IPS DF 4.7 (cell line): ENCODE data around the gene NUP153.
"Not testable (repeated sequence)": the region's sequence is repeated elsewhere in the genome, so short reads cannot be mapped to it uniquely, and the experiment has no call there.

ENCODE experiments used
- DNase-seq: peaks from one replicate; pipeline ENCODE4 v3.0.0-alpha.2; 2013; ENCODE audit warnings: low spot score; ENCODE audit errors: extremely low read depth

Gene NUP153

DNA sequence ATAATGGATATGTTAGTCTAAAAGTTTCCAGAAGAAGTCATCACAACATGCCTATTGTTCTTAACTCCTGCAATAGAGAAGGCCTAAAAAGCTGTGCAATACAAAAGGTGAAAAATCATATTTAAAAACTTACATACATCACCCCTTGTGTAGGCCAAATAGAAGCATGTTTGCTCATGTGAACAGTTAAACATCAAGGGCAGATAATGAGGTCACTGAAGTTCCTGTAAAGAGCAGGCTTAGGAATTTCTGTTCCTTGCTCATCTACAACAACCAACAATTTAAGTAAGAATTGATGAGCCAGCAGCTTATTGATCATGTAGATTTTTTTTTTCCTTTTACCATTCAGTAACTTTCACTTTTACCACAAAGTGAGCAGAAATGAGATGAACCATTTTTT is 7.5 kb upstream of the NUP153 start:
- no peak for DNase-seq

GRCh38 chr6:17712576-17712975 is 5.9 kb upstream of the NUP153 start:
- no peak for DNase-seq

DNA sequence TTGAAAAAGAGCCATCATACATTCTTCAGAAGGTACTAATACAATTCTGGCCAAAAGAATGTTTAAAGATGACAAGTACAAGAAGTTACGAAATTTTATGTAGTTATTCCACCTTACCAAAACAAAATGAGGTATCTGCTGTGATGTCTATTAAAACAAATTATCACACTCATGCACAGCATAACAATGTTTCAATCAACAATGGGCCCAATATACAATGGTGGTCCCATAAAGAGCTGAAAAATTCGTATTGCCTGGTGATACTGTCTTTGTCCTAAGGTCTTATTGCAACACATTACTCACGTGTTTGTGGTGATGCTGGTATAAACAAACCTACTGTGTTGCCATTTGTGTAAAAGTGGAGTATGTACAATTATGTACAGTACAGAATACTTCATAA is 3.6 kb upstream of the NUP153 start:
- no peak for DNase-seq

DNA sequence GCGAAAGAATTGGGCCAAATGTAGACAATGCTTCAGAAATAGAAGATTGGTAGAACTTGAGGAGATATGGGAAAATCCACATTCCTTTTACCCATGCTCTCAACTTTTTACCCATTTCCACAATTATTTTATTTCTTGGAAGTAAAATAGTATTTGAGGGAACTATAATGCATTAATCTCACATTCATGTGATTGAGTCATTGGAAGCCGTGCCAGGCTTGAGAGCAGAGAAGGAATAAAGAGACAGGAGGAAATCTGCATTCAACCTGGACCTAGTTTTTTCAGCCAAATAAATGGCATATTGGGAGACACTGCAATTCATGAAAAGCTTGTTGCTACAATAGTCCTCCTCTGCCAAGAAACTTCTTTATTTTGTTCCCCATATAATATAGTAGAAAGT is 2.8 kb upstream of the NUP153 start:
- no peak for DNase-seq

- not testable (repeated sequence) for DNase-seq
Measured at GRCh38 chr6:17708035-17708434, 1.3 kb upstream of the NUP153 start.

DNA sequence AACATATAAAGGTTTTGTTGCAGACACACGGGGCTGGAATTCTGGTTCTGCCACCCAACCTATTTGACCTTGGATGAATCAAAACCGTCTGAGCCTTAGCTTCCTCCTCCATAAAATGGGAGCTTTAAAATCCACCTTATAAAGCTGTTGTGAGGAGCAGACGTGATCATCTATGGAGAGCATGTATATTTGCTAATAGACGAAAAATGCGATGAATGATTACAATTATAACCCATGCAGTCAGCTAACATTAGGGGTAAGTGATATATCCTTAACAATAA is 586 bp upstream of the NUP153 start:
- no peak for DNase-seq

DNA sequence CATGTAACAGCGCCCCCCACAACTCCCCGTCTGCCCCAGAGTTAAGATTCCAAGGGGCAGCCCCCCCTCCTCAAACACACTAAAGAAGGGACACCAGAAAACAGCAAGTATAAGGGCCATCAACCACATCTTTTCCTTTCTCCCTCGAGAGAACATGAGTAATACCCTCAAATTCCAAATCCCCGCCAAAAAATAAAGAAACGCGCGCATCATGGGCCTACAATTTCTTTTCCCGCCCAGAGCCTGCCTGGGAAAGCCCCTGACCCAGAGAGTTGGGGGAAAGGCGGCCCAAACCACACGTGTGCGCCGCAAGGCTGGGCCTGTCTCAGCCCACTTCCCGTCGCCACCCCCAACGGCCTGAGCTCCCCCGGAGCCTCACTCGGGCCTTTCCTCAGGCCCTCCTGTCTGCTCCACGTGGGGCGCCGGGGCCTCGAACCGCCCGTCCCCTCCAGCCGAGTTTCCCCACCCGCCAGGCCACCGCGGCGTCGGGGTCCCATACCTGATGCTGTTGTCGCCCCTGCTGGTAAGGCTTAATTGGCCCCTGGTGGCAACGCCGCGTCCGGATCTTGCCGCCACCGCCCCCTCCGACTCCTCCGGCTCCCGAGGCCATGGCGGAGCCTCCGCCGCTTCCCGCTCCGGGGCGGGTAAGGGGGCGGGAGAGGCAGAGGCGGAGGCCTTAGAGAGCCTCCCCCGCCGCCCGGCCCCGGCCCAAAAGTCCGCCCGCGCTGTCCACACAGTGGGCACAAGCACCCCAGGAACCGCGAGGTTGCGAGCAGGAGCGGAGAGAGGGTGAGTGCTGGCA is 746 bp downstream of the NUP153 start:
- DNase-seq: no peak

DNA sequence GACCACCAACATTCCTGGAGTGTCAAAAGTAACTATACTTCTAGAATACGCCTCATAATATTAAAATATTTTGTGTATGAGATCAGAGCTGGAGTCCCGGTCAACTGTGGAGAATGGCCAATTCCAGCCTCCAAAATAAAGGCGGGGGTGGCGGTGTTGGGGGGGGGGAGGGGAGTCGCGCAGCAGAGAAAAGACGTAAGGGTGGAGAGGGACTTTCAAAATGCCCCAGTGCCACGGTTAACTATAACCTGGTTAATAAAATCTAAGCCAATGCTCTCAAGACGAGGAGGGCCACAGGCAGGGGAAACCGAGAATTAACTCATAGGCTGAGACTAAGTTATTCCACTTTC is 1.3 kb downstream of the NUP153 start:
- DNase-seq: no peak

- no peak for DNase-seq
Measured at GRCh38 chr6:17703256-17703694, 3.5 kb downstream of the NUP153 start.

- DNase-seq: no peak
Measured at GRCh38 chr6:17700421-17701416, 6.0 kb downstream of the NUP153 start.

DNA sequence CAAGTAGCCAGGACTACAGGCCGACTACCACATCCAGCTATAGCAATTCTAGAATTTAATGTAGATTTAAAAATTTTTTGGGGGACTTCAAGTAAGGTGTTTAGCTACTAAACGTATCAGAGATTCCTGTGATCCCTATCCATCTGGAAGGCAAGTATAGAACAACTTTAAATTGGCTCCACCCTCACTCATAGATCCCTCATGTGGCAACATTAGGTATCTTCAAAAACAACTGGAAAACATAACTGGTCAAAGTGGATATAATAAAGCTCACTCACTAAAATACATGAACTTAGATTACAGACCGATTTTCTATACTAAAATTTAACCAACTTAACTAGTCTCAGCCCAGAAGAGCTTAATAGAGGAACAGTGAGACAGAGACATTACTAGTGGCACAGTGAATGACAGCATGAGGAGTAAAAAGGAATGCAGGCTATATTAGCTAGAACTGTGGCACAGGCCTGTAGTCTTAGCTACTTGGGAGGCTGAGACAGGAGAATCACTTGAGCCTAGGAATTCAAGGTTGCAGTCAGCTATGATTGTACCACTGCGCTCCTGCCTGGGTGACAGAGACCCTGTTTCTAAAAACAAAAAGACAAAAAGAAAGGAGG is 14.7 kb downstream of the NUP153 start:
- DNase-seq: no peak

DNA sequence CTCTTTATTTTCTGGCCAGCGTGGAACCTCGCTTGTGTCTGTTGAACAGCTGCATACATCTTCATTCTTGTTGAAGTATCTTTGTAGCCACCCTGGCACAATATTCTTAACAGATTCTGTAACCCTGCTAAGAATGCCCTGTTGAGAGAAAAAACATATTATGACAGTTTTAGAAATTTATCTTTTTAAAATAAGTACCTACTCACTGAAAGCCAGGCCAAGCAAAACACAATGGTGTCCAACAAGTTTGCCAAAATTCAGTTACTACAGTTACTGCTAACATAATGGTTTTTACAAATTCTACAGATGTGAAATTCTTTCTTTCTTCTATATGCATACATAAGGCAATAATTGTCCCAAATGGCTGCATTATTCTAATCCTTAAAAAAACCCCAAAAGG is 18.2 kb downstream of the NUP153 start:
- DNase-seq: no peak

DNA sequence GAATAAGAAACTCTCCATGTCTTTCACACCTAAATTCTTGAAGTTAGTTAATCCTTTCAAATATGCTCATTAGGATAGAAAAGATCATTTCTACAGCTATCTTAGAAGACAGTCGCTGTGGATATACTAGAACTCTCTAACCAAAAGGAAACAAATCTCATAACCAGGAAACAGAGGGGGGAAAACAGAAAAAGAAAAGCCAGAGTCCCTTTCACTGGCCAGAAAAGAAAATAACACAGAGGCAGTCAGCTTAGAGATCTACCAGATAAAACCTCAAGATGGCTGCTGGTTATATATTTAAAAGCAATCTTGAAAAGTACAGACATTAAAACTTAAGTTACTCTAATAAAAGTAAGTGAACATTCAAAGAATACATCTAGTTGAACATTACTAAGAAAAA is 19.6 kb downstream of the NUP153 start:
- no peak for DNase-seq

- DNase-seq: no peak
Measured at GRCh38 chr6:17684134-17684533, 22.6 kb downstream of the NUP153 start.

- no peak for DNase-seq
Measured at GRCh38 chr6:17683428-17683827, 23.3 kb downstream of the NUP153 start.

GRCh38 chr6:17679726-17680125 is 27.0 kb downstream of the NUP153 start:
- DNase-seq: no peak

DNA sequence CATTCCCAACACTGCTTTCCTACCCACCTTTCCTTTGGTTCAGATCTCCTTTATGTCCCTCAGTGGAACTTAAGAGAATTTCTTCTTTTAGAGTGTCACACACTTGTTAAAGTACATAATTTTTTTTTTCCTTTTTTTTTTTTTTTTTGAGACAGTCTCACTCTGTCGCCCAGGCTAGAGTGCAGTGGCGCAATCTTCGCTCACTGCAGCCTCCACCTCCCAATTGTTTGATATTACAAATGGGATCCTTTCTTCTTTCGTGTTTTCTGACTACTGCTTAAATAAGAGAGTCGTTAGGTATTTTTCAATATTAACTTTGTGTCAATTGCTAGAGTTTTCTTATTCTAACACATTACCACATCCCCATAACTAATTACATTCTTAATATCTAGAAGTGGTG is 29.1 kb downstream of the NUP153 start:
- no peak for DNase-seq

- DNase-seq: no peak
Measured at GRCh38 chr6:17673543-17674254, 33.0 kb downstream of the NUP153 start.

- no peak for DNase-seq
Measured at GRCh38 chr6:17672064-17672718, 34.5 kb downstream of the NUP153 start.

GRCh38 chr6:17666646-17667045 is 40.1 kb downstream of the NUP153 start:
- DNase-seq: no peak

DNA sequence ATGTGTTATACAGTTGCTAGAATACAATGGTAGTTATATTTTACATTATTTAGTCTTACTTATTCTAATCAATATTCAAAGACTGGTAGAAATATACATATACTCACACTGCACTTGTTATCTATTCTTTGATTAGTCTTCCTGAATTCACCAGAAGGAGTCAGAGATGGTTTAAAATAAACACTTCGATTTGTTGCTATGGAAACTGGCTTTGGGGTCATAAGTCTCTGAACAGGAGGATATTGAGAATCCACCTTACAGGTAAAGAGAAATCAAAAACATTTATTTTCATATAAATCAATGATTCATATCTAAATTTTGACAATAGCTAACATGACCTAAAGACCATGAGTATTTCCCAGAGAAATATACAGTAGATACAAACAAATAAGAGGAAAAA is 41.6 kb downstream of the NUP153 start:
- DNase-seq: no peak
